WTC11 (cell line): Measurements from ENCODE around the gene MRPL52. TPM values are rescaled to one million over a fixed set of nuclear protein-coding genes. Genes with fewer than 3 reads are reported as not detected.
A peak's percentile ranks its signal among the peaks of the same experiment; 100 is the strongest.
"Not testable (repeated sequence)": the region's sequence is repeated elsewhere in the genome, so short reads cannot be mapped to it uniquely, and the experiment has no call there.

ENCODE experiments used
- ATAC-seq: fragments of 200-7000 bp; cut with Tn5 transposase; 2 replicates; pipeline ENCODE4 v1.10.0; 2021; ENCODE audit warnings: mild to moderate bottlenecking, moderate library complexity
- CTCF ChIA-PET: fragments of 300-600 bp; sonication (Branson Sonifier 250); formaldehyde crosslinking; loops from one replicate; lab custom pipeline; 2021; ENCODE audit warnings: antibody characterized with exemption; lab: Charles Lee
- POLR2A ChIA-PET: fragments of 350-600 bp; sonication (Branson Sonifier 250); formaldehyde crosslinking; loops from one replicate; lab custom pipeline; 2021; ENCODE audit warnings: antibody characterized with exemption; lab: Charles Lee
- DNase-seq: peaks from one replicate; pipeline ENCODE4 v3.0.0; 2021; ENCODE audit warnings: low spot score
- H3K27ac Mint-ChIP-seq: 2 replicates; pipeline ENCODE4 v1.8.0; 2021; ENCODE audit warnings: mixed read lengths
- H3K27me3 Mint-ChIP-seq: 2 replicates; pipeline ENCODE4 v1.8.0; 2021; ENCODE audit warnings: low read depth, mild to moderate bottlenecking, moderate library complexity, mixed read lengths
- H3K36me3 Mint-ChIP-seq: 2 replicates; pipeline ENCODE4 v1.8.0; 2021; ENCODE audit warnings: mixed read lengths
- H3K4me1 Mint-ChIP-seq: 2 replicates; pipeline ENCODE4 v1.8.0; 2022; ENCODE audit warnings: mixed read lengths
- H3K4me3 Mint-ChIP-seq: 2 replicates; pipeline ENCODE4 v1.8.0; 2021; ENCODE audit warnings: mild to moderate bottlenecking, moderate library complexity, mixed read lengths
- H3K9me3 Mint-ChIP-seq: 2 replicates; pipeline ENCODE4 v1.8.0; 2021; ENCODE audit warnings: mixed read lengths
- AFF4 ChIP-seq: sonication (generic); formaldehyde crosslinking; IDR thresholded peaks from 2 replicates; pipeline ENCODE4 v1.8.1; 2023; ENCODE audit warnings: mild to moderate bottlenecking, missing genetic modification reagents, borderline replicate concordance
- ATF1 ChIP-seq: sonication (generic); formaldehyde crosslinking; IDR thresholded peaks from 2 replicates; pipeline ENCODE4 v1.8.1; 2023; ENCODE audit warnings: mild to moderate bottlenecking, moderate library complexity, missing genetic modification reagents
- CTCF ChIP-seq: fragments of 200-600 bp; IDR thresholded peaks from 2 replicates; pipeline ENCODE4 v1.8.0; 2022; ENCODE audit warnings: antibody characterized with exemption
- E2F1 ChIP-seq: sonication (generic); formaldehyde crosslinking; IDR thresholded peaks from 2 replicates; pipeline ENCODE4 v1.8.0; 2022; ENCODE audit warnings: mild to moderate bottlenecking, missing genetic modification reagents
- NFATC4 ChIP-seq: fragments of 250-450 bp; sonication (Bioruptor Pico); IDR thresholded peaks from 2 replicates; pipeline ENCODE4 v1.9.0; 2021; ENCODE audit warnings: mild to moderate bottlenecking
- NFYB ChIP-seq: sonication (generic); formaldehyde crosslinking; conservative IDR thresholded peaks from 2 replicates; pipeline ENCODE4 v1.8.0; 2022; ENCODE audit warnings: low read depth, missing genetic modification reagents
- SP1 ChIP-seq: sonication (generic); formaldehyde crosslinking; conservative IDR thresholded peaks from 2 replicates; pipeline ENCODE4 v1.8.1; 2022; ENCODE audit warnings: missing genetic modification reagents
- total RNA-seq: library from RNA; stranded (reverse); gene quantifications from 3 replicates; pipeline ENCODE4 v1.2.3, GENCODE V29; 2021
- TF ChIP-seq, protein P1 (sequence below): sonication (generic); formaldehyde crosslinking; IDR thresholded peaks from 2 replicates; pipeline ENCODE4 v1.8.1; 2023; ENCODE audit warnings: mild to moderate bottlenecking, moderate library complexity, missing genetic modification reagents

Gene MRPL52
- total RNA-seq, 1 experiment from 2014 or later: 170 TPM

DNA sequence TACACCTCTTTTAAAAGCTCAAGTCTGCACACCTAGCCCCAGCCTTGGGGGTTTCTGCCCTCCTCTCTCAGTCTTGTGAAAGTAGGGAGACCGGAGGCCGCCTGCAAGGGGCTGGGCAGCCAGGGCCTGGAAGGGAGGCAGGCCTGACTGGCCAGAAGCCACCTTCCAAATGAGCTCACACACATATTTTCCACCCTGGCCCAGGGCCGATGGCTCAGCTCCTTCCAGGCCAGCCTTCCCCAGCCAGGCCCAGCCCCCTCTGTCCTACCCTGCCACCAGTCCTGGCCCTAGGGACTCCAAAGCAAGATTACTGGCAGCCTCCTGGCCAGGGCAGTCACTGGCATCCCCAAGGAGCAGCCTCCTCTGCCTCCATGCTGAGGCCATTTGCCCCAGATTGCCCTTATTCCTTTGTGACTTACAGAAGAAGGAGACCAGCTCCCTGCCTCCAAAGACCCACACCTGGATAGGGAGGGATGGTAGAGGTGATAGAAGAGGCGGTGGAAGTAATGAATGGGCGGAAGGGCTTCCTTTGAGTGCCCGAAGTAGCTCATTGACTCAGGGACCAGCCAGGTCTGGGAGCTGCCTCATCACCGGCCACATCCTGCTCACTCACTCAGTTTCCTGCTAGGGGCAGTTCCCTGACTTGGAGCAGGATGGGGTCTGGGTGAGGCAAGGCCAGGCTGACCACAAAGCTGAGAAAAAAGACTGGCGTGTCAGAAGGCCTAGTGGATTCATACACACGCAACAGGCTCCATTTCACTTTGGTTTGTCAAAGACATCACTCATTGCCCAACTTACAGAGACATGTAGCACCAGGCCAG, 21.5 kb downstream of the MRPL52 start (continued):
- no peak for TF ChIP-seq AFF4 (CRISPR knock-in tag)

GRCh38 chr14:22852178-22852577, 22.5 kb downstream of the MRPL52 start:
- not testable (repeated sequence) for ATAC-seq, H3K9me3 Mint-ChIP-seq
- POLR2A ChIA-PET: interaction anchor here (0.6 to 1.4 kb wide), 2 partner anchors 8 to 30 kb away, joined by 3 to 16 read pairs; no protein-coding TSS in a partner anchor

GRCh38 chr14:22852599-22852939, 22.9 kb downstream of the MRPL52 start:
- peak overlapping the region; percentile 87 for H3K27ac Mint-ChIP-seq
- POLR2A ChIA-PET: interaction anchor here (1.0 to 1.4 kb wide), 2 partner anchors 14 to 30 kb away, joined by 4 to 16 read pairs; no protein-coding TSS in a partner anchor
- H3K4me3 Mint-ChIP-seq: no peak overlapping the region

More at GRCh38 chr14:22852178-22852577, 22.5 kb downstream of the MRPL52 start:
- DNase-seq, H3K27me3 Mint-ChIP-seq, H3K4me3 Mint-ChIP-seq, H3K36me3 Mint-ChIP-seq, H3K27ac Mint-ChIP-seq: not testable (repeated sequence)
- peaks cover 25% of the 10 kb centered on the region for H3K4me1 Mint-ChIP-seq
- CTCF ChIA-PET: interaction anchor here (0.6 to 10.1 kb wide), 42 partner anchors 8 to 296 kb away, joined by 3 to 280 read pairs (median 5); partner anchors contain the start of genes DAD1, LRP10, MMP14 and MRPL52

More at GRCh38 chr14:22852599-22852939, 22.9 kb downstream of the MRPL52 start:
- Mint-ChIP-seq H3K9me3 (peaks cover 5% of the 10 kb centered on the region; the same call in 1 of the 2 replicates), H3K4me1 (peaks cover 24% of the 10 kb centered on the region), H3K27me3 (no peaks in the 10 kb centered on the region), H3K36me3 (no peaks in the 10 kb centered on the region)
- ATAC-seq: no peak
- TF ChIP-seq E2F1 (CRISPR knock-in tag) (no peak), NFATC4 (CRISPR knock-in tag) (no peak), ATF1 (no peak), CTCF (no peak), NFYB (no peak), SP1 (no peak)
- TF ChIP-seq, protein P1, sequence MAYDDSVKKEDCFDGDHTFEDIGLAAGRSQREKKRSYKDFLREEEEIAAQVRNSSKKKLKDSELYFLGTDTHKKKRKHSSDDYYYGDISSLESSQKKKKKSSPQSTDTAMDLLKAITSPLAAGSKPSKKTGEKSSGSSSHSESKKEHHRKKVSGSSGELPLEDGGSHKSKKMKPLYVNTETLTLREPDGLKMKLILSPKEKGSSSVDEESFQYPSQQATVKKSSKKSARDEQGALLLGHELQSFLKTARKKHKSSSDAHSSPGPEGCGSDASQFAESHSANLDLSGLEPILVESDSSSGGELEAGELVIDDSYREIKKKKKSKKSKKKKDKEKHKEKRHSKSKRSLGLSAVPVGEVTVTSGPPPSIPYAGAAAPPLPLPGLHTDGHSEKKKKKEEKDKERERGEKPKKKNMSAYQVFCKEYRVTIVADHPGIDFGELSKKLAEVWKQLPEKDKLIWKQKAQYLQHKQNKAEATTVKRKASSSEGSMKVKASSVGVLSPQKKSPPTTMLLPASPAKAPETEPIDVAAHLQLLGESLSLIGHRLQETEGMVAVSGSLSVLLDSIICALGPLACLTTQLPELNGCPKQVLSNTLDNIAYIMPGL (CRISPR knock-in tag): no peak
- no peak for DNase-seq
- CTCF ChIA-PET: interaction anchor here (0.6 to 10.1 kb wide), 42 partner anchors 8 to 372 kb away, joined by 3 to 280 read pairs (median 5); partner anchors contain the start of genes DAD1, LRP10, MMP14 and MRPL52
